GM12878 (cell line): Measurements from ENCODE around the gene VIT. TPM values are rescaled to one million over a fixed set of nuclear protein-coding genes. Genes with fewer than 3 reads are reported as not detected.

Source experiments
- ATAC-seq: fragments of 200-7000 bp; cut with Tn5 transposase; 3 replicates; pipeline ENCODE4 v1.9.1; 2020; ENCODE audit warnings: mild to moderate bottlenecking, moderate library complexity
- BruUV-seq: library from RNA; stranded (reverse); fragments of 400-500 nt; replicated peaks from 2 replicates; lab custom pipeline; 2021; lab: Mats Ljungman, UMichigan
- CTCF ChIA-PET: fragments of 300-600 bp; sonication (Branson Sonifier 250); formaldehyde crosslinking; extraction: SDS; loops from one replicate; lab custom pipeline; 2021; ENCODE audit warnings: inconsistent platforms; lab: Yijun Ruan, JAX
- POLR2A ChIA-PET: fragments of 350-600 bp; formaldehyde crosslinking; extraction: SDS; loops from one replicate; lab custom pipeline; 2021; ENCODE audit warnings: inconsistent platforms; lab: Charles Lee
- RAD21 ChIA-PET: fragments of 300-600 bp; sonication (Branson Sonifier 250); formaldehyde crosslinking; loops from one replicate; lab custom pipeline; 2023; ENCODE audit warnings: antibody characterized with exemption; ENCODE audit not compliant: unreplicated experiment; lab: Charles Lee
- SMC1A ChIA-PET: fragments of 300-600 bp; sonication (Branson Sonifier 250); formaldehyde crosslinking; loops from one replicate; lab custom pipeline; 2023; ENCODE audit not compliant: unreplicated experiment, uncharacterized antibody; lab: Charles Lee
- DNase-seq: peaks from one replicate; pipeline ENCODE4 v3.0.0-alpha.2; 2011; ENCODE audit warnings: low read depth, low spot score
- FAIRE-seq: peaks from 3 replicates; lab custom pipeline; 2011; peaks lifted over from hg19 to GRCh38; lab: Jason Lieb, UNC
- H2AFZ ChIP-seq: 2 replicates; pipeline ENCODE4 v1.6.0; 2011; ENCODE audit warnings: low read depth, low read length, control low read depth; ENCODE audit not compliant: control insufficient read depth
- H3K27ac ChIP-seq: 2 replicates; pipeline ENCODE4 v1.5.1; 2011; ENCODE audit warnings: control low read depth; ENCODE audit not compliant: control insufficient read depth, insufficient read depth
- H3K27me3 ChIP-seq, 2 experiments: replicated peaks in 1 of 2; 2 replicates each; pipeline versions ENCODE4 v1.6.0 to v1.6.1; 2011; ENCODE audit warnings: low read length in 1 of 2; ENCODE audit not compliant: control insufficient read depth in 2 of 2, insufficient read depth in 2 of 2
- H3K36me3 ChIP-seq, 2 experiments: 2 replicates each; pipeline ENCODE4 v1.5.1; 2011; ENCODE audit warnings: low read length in 1 of 2; ENCODE audit not compliant: control insufficient read depth in 2 of 2, insufficient read depth in 2 of 2
- H3K4me1 ChIP-seq: 2 replicates; pipeline ENCODE4 v1.6.1; 2011; ENCODE audit warnings: mild to moderate bottlenecking, low read length, moderate library complexity, mixed read lengths; ENCODE audit not compliant: control insufficient read depth, insufficient read depth
- H3K4me2 ChIP-seq: 2 replicates; pipeline ENCODE4 v1.6.0; 2011; ENCODE audit warnings: control low read depth; ENCODE audit not compliant: control insufficient read depth, insufficient read depth
- H3K4me3 ChIP-seq: fragments of 200-600 bp; sonication (generic); 2 replicates; pipeline ENCODE4 v1.5.1; 2016
- H3K79me2 ChIP-seq: 2 replicates; pipeline ENCODE4 v1.6.0; 2011; ENCODE audit warnings: low read length; ENCODE audit not compliant: control insufficient read depth, insufficient read depth
- H3K9ac ChIP-seq: 2 replicates; pipeline ENCODE4 v1.8.0; 2011; ENCODE audit warnings: low read length, control low read depth, mixed read lengths; ENCODE audit not compliant: control insufficient read depth, insufficient read depth
- H3K9me3 ChIP-seq: replicated peaks from 3 replicates; pipeline ENCODE4 v1.5.1; 2011; ENCODE audit warnings: mild to moderate bottlenecking, low read length; ENCODE audit not compliant: control insufficient read depth, insufficient read depth
- H4K20me1 ChIP-seq: 2 replicates; pipeline ENCODE4 v1.6.0; 2011; ENCODE audit not compliant: control insufficient read depth, insufficient read depth
- ATF7 ChIP-seq: fragments of 450-650 bp; IDR thresholded peaks from 2 replicates; pipeline ENCODE4 v1.6.1; 2016; ENCODE audit warnings: low read depth, mild to moderate bottlenecking
- BACH1 ChIP-seq: fragments of 450-650 bp; IDR thresholded peaks from 2 replicates; pipeline ENCODE4 v1.6.1; 2017; ENCODE audit warnings: mild to moderate bottlenecking, borderline replicate concordance
- EGR1 ChIP-seq, 2 experiments: IDR thresholded peaks; 1 replicate in 1 of 2; 2 replicates in 1 of 2; pipeline ENCODE4 v1.6.1; 2011 to 2012; ENCODE audit warnings: low read depth in 2 of 2, low read length in 2 of 2, borderline replicate concordance in 1 of 2, mild to moderate bottlenecking in 1 of 2, moderate library complexity in 1 of 2
- HSF1 ChIP-seq: fragments of 150-350 bp; IDR thresholded peaks from 2 replicates; pipeline ENCODE4 v1.6.1; 2014; ENCODE audit warnings: mild to moderate bottlenecking, low read depth, low read length
- KAT2A ChIP-seq: conservative IDR thresholded peaks from 2 replicates; pipeline ENCODE4 v1.6.1; 2011; ENCODE audit warnings: low read depth, low read length; ENCODE audit not compliant: control insufficient read depth
- POLR2AphosphoS2 ChIP-seq: IDR thresholded peaks from 2 replicates; pipeline ENCODE4 v1.6.1; 2011; ENCODE audit warnings: low read depth, mild to moderate bottlenecking, low read length, improper control_type of control experiment, moderate library complexity
- POU2F2 ChIP-seq: IDR thresholded peaks from 3 replicates; pipeline ENCODE4 v1.6.1; 2011; ENCODE audit warnings: low read depth, mild to moderate bottlenecking, low read length, borderline replicate concordance
- RAD51 ChIP-seq: fragments of 450-650 bp; IDR thresholded peaks from 2 replicates; pipeline ENCODE4 v1.6.1; 2016; ENCODE audit warnings: moderate library complexity, mild to moderate bottlenecking, inconsistent platforms
- REST ChIP-seq: IDR thresholded peaks from 2 replicates; pipeline ENCODE4 v1.6.1; 2012; ENCODE audit warnings: mild to moderate bottlenecking, low read depth, low read length
- STAT3 ChIP-seq: IDR thresholded peaks from 2 replicates; pipeline ENCODE4 v1.6.1; 2011; ENCODE audit warnings: low read depth, low read length, improper control_type of control experiment
- SUPT20H ChIP-seq: IDR thresholded peaks from 2 replicates; pipeline ENCODE4 v1.6.1; 2011; ENCODE audit warnings: low read depth, mild to moderate bottlenecking, low read length, moderate library complexity, borderline replicate concordance; ENCODE audit not compliant: control insufficient read depth
- ZBTB40 ChIP-seq: fragments of 450-650 bp; IDR thresholded peaks from 2 replicates; pipeline ENCODE4 v1.6.1; 2016; ENCODE audit warnings: mild to moderate bottlenecking, moderate library complexity, borderline replicate concordance
- WGBS: methylation state at CpG from one replicate; pipeline ENCODE4 v1.1.6; 2016; ENCODE audit warnings: low lambda C conversion rate; ENCODE audit not compliant: insufficient replicate concordance, insufficient coverage; ENCODE audit errors: missing lambda C conversion rate; 5-methylcytosine and 5-hydroxymethylcytosine counted together
- in situ Hi-C: fragments of 300-500 bp; cut with MboI; formaldehyde crosslinking; loops from 9 replicates; pipeline ENCODE4 v1.14.3; 2018; ENCODE audit warnings: mixed read lengths
- intact Hi-C: fragments of 100-400 bp; cut with micrococcal nuclease; formaldehyde crosslinking; loops from one replicate; pipeline ENCODE4 v1.14.2; 2022; ENCODE audit not compliant: unreplicated experiment
- polyA plus RNA-seq, 11 experiments: library from polyadenylated mRNA; depleted of rRNA in 4 of 11; unstranded in 6 of 11; stranded (reverse) in 5 of 11; fragments of >200 nt; fragmentation: Nextera tagmentation in 4 of 11; fragmentation: Illumina TruSeq in 1 of 11; extraction: Ambion mirVana in 4 of 11; extraction: Trizol in 1 of 11; gene quantifications; 1 replicate in 1 of 11; 2 replicates in 10 of 11; pipeline versions ENCODE4 v1.2.1 to v1.2.3, GENCODE V29; 2011 to 2016; ENCODE audit warnings: inconsistent platforms in 2 of 11, missing spikeins in 2 of 11, low read depth in 1 of 11
- total RNA-seq, 4 experiments: library from RNA; depleted of rRNA in 3 of 4; stranded (reverse); fragments of >200 nt in 3 of 4; fragmentation: Illumina TruSeq in 1 of 4; extraction: Trizol in 1 of 4; gene quantifications; 2 replicates each; pipeline versions ENCODE4 v1.2.1 to v1.2.3, GENCODE V29; 2013 to 2021

VIT gene
- total and polyA plus RNA-seq, 10 of the 15 experiments (the other 5 are each of a cell fraction or from before 2014, with no cell fraction given), result 0.05 to 0.14 TPM; not detected in 8

- DNase-seq (no peak), FAIRE-seq (no peak), ATAC-seq (no peak)
- H3K27me3 ChIP-seq, result peaks cover 0 to under 1% of the 10 kb centered on the region in 2 experiments; a peak in 2 of 4 replicates
- H3K9ac ChIP-seq, result no peak overlapping the region
- no peak overlapping the region for H3K27ac ChIP-seq
- H3K79me2 ChIP-seq, result no peaks in the 10 kb centered on the region
- BruUV-seq, result no TSS peak
- ChIA-PET SMC1A (no interaction called here), RAD21 (no interaction called here), POLR2A (interaction anchor here (0.7 kb wide), 1 partner anchor 930 kb away, joined by 6 read pairs; no protein-coding TSS in a partner anchor), CTCF (interaction anchor here (1.6 kb wide), 1 partner anchor 11 kb away, joined by 6 read pairs; no protein-coding TSS in a partner anchor)
- no peak for TF ChIP-seq HSF1
- no peak for TF ChIP-seq SUPT20H
- no peak for TF ChIP-seq STAT3
- TF ChIP-seq POU2F2, result no peak
- TF ChIP-seq BACH1, result no peak
- no peak for TF ChIP-seq REST
- no peak for TF ChIP-seq ZBTB40
- TF ChIP-seq EGR1 (IDR thresholded peaks at IDR 0.05; ENCODE audit: borderline replicate concordance in 1 of 2, low read depth in 2 of 2, low read length in 2 of 2), result no peak
- TF ChIP-seq KAT2A, result no peak
- TF ChIP-seq POLR2AphosphoS2, result no peak
- no peak for TF ChIP-seq RAD51
- TF ChIP-seq ATF7, result no peak
- no peaks in the 10 kb centered on the region for H3K36me3 ChIP-seq
- no peak overlapping the region for H3K4me2 ChIP-seq
- no peaks in the 10 kb centered on the region for H3K9me3 ChIP-seq
- no peak overlapping the region for H2AFZ ChIP-seq
- H4K20me1 ChIP-seq, result no peaks in the 10 kb centered on the region
- in situ Hi-C loops, result no loop called here
- no peak overlapping the region for H3K4me3 ChIP-seq
- intact Hi-C loops, result no loop called here
- 49% methylated on average over 3 of the region's 3 CpGs for WGBS
- no peaks in the 10 kb centered on the region for H3K4me1 ChIP-seq
Observed at GRCh38 chr2:36809069-36809445, 112.5 kb downstream of the VIT start.
